Endothelial cell of umbilical vein (primary cell): ENCODE results near the gene SYNE3. TPM values are rescaled to one million over a fixed set of nuclear protein-coding genes. Genes with fewer than 3 reads are reported as not detected.
"Not testable (repeated sequence)": the region's sequence is repeated elsewhere in the genome, so short reads cannot be mapped to it uniquely, and the experiment has no call there.

Experiments used
- BruUV-seq: library from RNA; stranded (reverse); fragments of 400-500 nt; replicated peaks from 2 replicates; lab custom pipeline; 2021; lab: Mats Ljungman, UMichigan
- CTCF ChIA-PET: fragments of 300-600, 350-600 bp; sonication (Branson Sonifier 250); formaldehyde crosslinking; loops from one replicate; lab custom pipeline; 2021; ENCODE audit warnings: antibody characterized with exemption, inconsistent platforms; lab: Charles Lee
- POLR2A ChIA-PET: fragments of 300-600, 350-600 bp; sonication (Branson Sonifier 250); formaldehyde crosslinking; loops from one replicate; lab custom pipeline; 2021; ENCODE audit warnings: antibody characterized with exemption, inconsistent platforms; lab: Charles Lee
- DNase-seq: peaks from one replicate; pipeline ENCODE4 v3.0.0-alpha.2; 2011; ENCODE audit warnings: low read depth, low spot score
- FAIRE-seq: peaks from 2 replicates; lab custom pipeline; 2011; peaks lifted over from hg19 to GRCh38; lab: Jason Lieb, UNC
- H2AFZ ChIP-seq: 2 replicates; pipeline ENCODE4 v1.6.0; 2012; ENCODE audit warnings: low read depth, low read length, control low read depth, inconsistent platforms
- H3K27ac ChIP-seq: 2 replicates; pipeline ENCODE4 v1.5.1; 2011; ENCODE audit warnings: low read depth, mild to moderate bottlenecking, control low read depth, low read length, moderate library complexity; ENCODE audit not compliant: insufficient read depth
- H3K27me3 ChIP-seq, 2 experiments: 2 replicates each; pipeline versions ENCODE4 v1.6.0 to v1.6.1; 2011; ENCODE audit warnings: low read length in 2 of 2, mixed read lengths in 1 of 2; ENCODE audit not compliant: control insufficient read depth in 2 of 2, insufficient read depth in 2 of 2
- H3K36me3 ChIP-seq, 2 experiments: 2 replicates in 1 of 2; 3 replicates in 1 of 2; pipeline ENCODE4 v1.5.1; 2011; ENCODE audit warnings: low read length in 2 of 2, mild to moderate bottlenecking in 1 of 2, moderate library complexity in 1 of 2; ENCODE audit not compliant: control insufficient read depth in 2 of 2, insufficient read depth in 2 of 2; ENCODE audit errors: extremely low read depth in 1 of 2
- H3K4me1 ChIP-seq: 3 replicates; pipeline ENCODE4 v1.5.1; 2011; ENCODE audit warnings: mild to moderate bottlenecking, low read length; ENCODE audit not compliant: control insufficient read depth, insufficient read depth; ENCODE audit errors: extremely low read depth
- H3K4me2 ChIP-seq: 2 replicates; pipeline ENCODE4 v1.6.1; 2011; ENCODE audit warnings: low read length, control low read depth, mixed read lengths; ENCODE audit not compliant: insufficient read depth
- H3K4me3 ChIP-seq, 3 experiments: fragments of 200-600 bp in 1 of 3; sonication (generic), shearing (Covaris generic) in 1 of 3; replicated peaks in 1 of 3; 2 replicates each; pipeline ENCODE4 v1.5.1; 2011 to 2016; ENCODE audit warnings: control low read depth in 3 of 3, low read length in 3 of 3, mild to moderate bottlenecking in 2 of 3, inconsistent platforms in 1 of 3, low read depth in 1 of 3, moderate library complexity in 1 of 3; ENCODE audit not compliant: insufficient read depth in 1 of 3
- H3K79me2 ChIP-seq: 2 replicates; pipeline ENCODE4 v1.6.0; 2012; ENCODE audit warnings: low read length, inconsistent platforms; ENCODE audit not compliant: control insufficient read depth, insufficient read depth
- H3K9ac ChIP-seq: replicated peaks from 2 replicates; pipeline ENCODE3; 2011; ENCODE audit warnings: low read length, control low read depth; ENCODE audit not compliant: insufficient read depth; ENCODE audit errors: extremely low read depth
- H3K9me1 ChIP-seq: replicated peaks from 3 replicates; pipeline ENCODE4 v1.6.0; 2011; ENCODE audit warnings: mild to moderate bottlenecking, low read length; ENCODE audit not compliant: control insufficient read depth, insufficient read depth; ENCODE audit errors: extremely low read depth
- H3K9me3 ChIP-seq: replicated peaks from 2 replicates; pipeline ENCODE4 v1.5.1; 2012; ENCODE audit warnings: low read length, inconsistent platforms; ENCODE audit not compliant: control insufficient read depth, insufficient read depth
- H4K20me1 ChIP-seq: replicated peaks from 2 replicates; pipeline ENCODE3; 2011; ENCODE audit warnings: mild to moderate bottlenecking, low read length; ENCODE audit not compliant: control insufficient read depth, insufficient read depth; ENCODE audit errors: extremely low read depth
- EZH2 ChIP-seq: IDR thresholded peaks from 2 replicates; pipeline ENCODE4 v1.6.1; 2012; ENCODE audit warnings: borderline replicate concordance, low read depth, mild to moderate bottlenecking, moderate library complexity, low read length, inconsistent platforms; ENCODE audit not compliant: severe bottlenecking
- FOS ChIP-seq: IDR thresholded peaks from 2 replicates; pipeline ENCODE4 v1.6.1; 2011; ENCODE audit warnings: mild to moderate bottlenecking, low read length, moderate library complexity, borderline replicate concordance; ENCODE audit not compliant: insufficient read depth
- GATA2 ChIP-seq: IDR thresholded peaks from 2 replicates; pipeline ENCODE4 v1.7.0; 2011; ENCODE audit warnings: low read depth, mild to moderate bottlenecking, moderate library complexity, mixed read lengths, low read length; ENCODE audit not compliant: insufficient read length, insufficient read depth
- JUN ChIP-seq: IDR thresholded peaks from 2 replicates; pipeline ENCODE4 v1.6.1; 2011; ENCODE audit warnings: borderline replicate concordance, low read depth; ENCODE audit not compliant: insufficient read length, insufficient read depth
- MYC ChIP-seq: IDR thresholded peaks from one replicate; pipeline ENCODE4 v1.6.1; 2011; ENCODE audit warnings: mild to moderate bottlenecking, low read depth, low read length
- POLR2A ChIP-seq: IDR thresholded peaks from 2 replicates; pipeline ENCODE4 v1.6.1; 2012; ENCODE audit warnings: low read depth, mild to moderate bottlenecking, control low read depth, low read length
- POLR2AphosphoS5 ChIP-seq: IDR thresholded peaks from 2 replicates; pipeline ENCODE4 v1.6.1; 2012; ENCODE audit warnings: low read depth, mild to moderate bottlenecking, control low read depth, low read length, moderate library complexity; ENCODE audit not compliant: insufficient read depth
- dilution Hi-C: fragments of 300-500 bp; cut with MboI; formaldehyde crosslinking; loops from one replicate; pipeline ENCODE4 v1.15.0; 2019; ENCODE audit warnings: low sequenced_read_pairs; ENCODE audit not compliant: extremely low pct_ligation_motif_present
- intact Hi-C: fragments of 100-400 bp; cut with micrococcal nuclease; formaldehyde crosslinking; loops from one replicate; pipeline ENCODE4 v1.10.0; 2022
- polyA plus RNA-seq, 4 experiments: library from polyadenylated mRNA; depleted of rRNA in 3 of 4; stranded (reverse) in 3 of 4; unstranded in 1 of 4; fragments of >200 nt; gene quantifications; 2 replicates each; pipeline versions ENCODE4 v1.2.1 to v1.2.3, GENCODE V29; 2011 to 2012; ENCODE audit warnings: missing spikeins in 1 of 4
- total RNA-seq: library from RNA; stranded (reverse); gene quantifications from 2 replicates; pipeline ENCODE4 v1.2.3, GENCODE V29; 2021
- TF ChIP-seq, protein P1 (sequence below), 2 donors: IDR thresholded peaks; 1 replicate in 1 of 2; 2 replicates in 1 of 2; pipeline ENCODE4 v1.5.1; 2011; ENCODE audit warnings: low read length in 2 of 2, mild to moderate bottlenecking in 2 of 2, moderate library complexity in 2 of 2, control low read depth in 1 of 2, inconsistent platforms in 1 of 2, low read depth in 1 of 2; ENCODE audit not compliant: insufficient read depth in 1 of 2; ENCODE audit errors: extremely low read depth in 1 of 2
- TF ChIP-seq, protein P2 (sequence below): IDR thresholded peaks from 2 replicates; pipeline ENCODE4 v1.6.1; 2011; ENCODE audit not compliant: insufficient read depth, insufficient read length

Gene SYNE3
- total and polyA plus RNA-seq, 2 donors (not counting 3 experiments of a cell fraction or from before 2014, with no cell fraction given): 3.0 to 18.8 TPM

DNA sequence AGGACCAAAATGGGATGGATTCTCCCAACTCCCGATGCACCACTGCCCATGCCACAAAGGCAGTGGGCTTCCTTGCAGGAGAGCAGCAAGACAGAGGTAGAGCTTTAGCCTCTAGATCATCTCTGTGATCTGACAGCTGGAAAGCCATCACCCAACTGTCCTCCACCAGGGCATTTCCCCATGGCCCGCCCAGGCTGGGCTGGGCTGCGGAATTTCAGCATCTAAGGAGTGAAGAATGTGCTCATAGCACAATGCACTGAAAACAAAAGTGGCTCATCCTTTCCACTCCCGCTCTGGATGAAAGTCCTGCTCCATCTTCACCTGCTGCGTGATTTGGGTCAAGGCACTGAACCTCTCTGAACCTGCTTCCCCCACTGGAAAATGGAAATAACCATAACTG lies 5.6 kb downstream of the SYNE3 start:
- DNase-seq: no peak
- TF ChIP-seq POLR2AphosphoS5 (no peak), JUN (no peak), POLR2A (no peak), FOS (no peak), GATA2 (no peak), MYC (no peak), EZH2 (no peak)
- TF ChIP-seq, protein P1, sequence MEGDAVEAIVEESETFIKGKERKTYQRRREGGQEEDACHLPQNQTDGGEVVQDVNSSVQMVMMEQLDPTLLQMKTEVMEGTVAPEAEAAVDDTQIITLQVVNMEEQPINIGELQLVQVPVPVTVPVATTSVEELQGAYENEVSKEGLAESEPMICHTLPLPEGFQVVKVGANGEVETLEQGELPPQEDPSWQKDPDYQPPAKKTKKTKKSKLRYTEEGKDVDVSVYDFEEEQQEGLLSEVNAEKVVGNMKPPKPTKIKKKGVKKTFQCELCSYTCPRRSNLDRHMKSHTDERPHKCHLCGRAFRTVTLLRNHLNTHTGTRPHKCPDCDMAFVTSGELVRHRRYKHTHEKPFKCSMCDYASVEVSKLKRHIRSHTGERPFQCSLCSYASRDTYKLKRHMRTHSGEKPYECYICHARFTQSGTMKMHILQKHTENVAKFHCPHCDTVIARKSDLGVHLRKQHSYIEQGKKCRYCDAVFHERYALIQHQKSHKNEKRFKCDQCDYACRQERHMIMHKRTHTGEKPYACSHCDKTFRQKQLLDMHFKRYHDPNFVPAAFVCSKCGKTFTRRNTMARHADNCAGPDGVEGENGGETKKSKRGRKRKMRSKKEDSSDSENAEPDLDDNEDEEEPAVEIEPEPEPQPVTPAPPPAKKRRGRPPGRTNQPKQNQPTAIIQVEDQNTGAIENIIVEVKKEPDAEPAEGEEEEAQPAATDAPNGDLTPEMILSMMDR (IDR thresholded peaks at IDR 0.05; ENCODE audit: extremely low read depth in 1 of 2, insufficient read depth in 1 of 2, low read depth in 1 of 2, low read length in 2 of 2): no peak
- TF ChIP-seq, protein P2, sequence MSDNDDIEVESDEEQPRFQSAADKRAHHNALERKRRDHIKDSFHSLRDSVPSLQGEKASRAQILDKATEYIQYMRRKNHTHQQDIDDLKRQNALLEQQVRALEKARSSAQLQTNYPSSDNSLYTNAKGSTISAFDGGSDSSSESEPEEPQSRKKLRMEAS: no peak
- Histone ChIP-seq H3K36me3 (no peaks in the 10 kb centered on the region), H2AFZ (no peak overlapping the region), H3K4me1 (peaks cover 34% of the 10 kb centered on the region), H3K27me3 (no peaks in the 10 kb centered on the region), H3K27ac (no peak overlapping the region), H3K79me2 (peaks cover 1% of the 10 kb centered on the region), H3K4me3 (no peak overlapping the region), H3K9ac (no peak overlapping the region), H3K9me1 (no peaks in the 10 kb centered on the region), H3K4me2 (no peak overlapping the region), H4K20me1 (no peaks in the 10 kb centered on the region), H3K9me3 (no peaks in the 10 kb centered on the region)
- FAIRE-seq: no peak
- BruUV-seq: no TSS peak
- ChIA-PET POLR2A (no interaction called here), CTCF (interaction anchor here (1.2 to 1.3 kb wide), 2 partner anchors 16 to 28 kb away, joined by 4 to 5 read pairs; no protein-coding TSS in a partner anchor)
- intact Hi-C loops: loop anchor here (10.0 kb wide), 1 partner anchor 356 kb away; the partner anchor contains the start of gene DICER1
- dilution Hi-C loops: no loop called here

DNA sequence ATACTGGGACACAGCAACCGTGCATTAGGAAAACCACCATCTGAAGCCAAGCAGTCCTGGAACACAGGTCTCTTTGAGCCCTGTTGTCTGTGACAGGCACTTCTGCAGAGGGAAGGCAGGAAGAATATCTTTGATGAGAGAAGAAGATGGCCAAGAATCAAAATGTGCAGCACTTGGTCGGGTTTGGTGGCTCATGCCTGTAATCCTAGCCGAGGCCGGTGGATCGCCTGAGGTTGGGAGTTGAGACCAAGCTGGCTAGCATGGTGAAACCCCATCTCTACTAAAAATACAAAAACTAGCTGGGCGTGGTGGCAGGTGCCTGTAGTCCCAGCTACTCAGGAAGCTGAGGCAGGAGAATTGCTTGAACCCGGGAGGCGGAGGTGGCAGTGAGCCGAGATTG lies 6.1 kb downstream of the SYNE3 start:
- H3K4me2 ChIP-seq, H3K36me3 ChIP-seq, H2AFZ ChIP-seq, H3K79me2 ChIP-seq, H4K20me1 ChIP-seq, dilution Hi-C loops, CTCF ChIA-PET, DNase-seq, H3K9me3 ChIP-seq, H3K9ac ChIP-seq, POLR2A ChIA-PET, FAIRE-seq, H3K27ac ChIP-seq, H3K4me3 ChIP-seq, H3K9me1 ChIP-seq, BruUV-seq, H3K27me3 ChIP-seq: not testable (repeated sequence)
- H3K4me1 ChIP-seq: peaks cover 30% of the 10 kb centered on the region
- intact Hi-C loops: loop anchor here (10.0 kb wide), 1 partner anchor 356 kb away; the partner anchor contains the start of gene DICER1
